GM21529 (cell line): ENCODE results near the gene PPP4R2.
"Not testable (repeated sequence)": the region's sequence is repeated elsewhere in the genome, so short reads cannot be mapped to it uniquely, and the experiment has no call there.

Experiments used
- ATAC-seq: cut with Tn5 transposase; IDR thresholded peaks from one replicate; pipeline ENCODE4 v1.9.1; 2021; ENCODE audit not compliant: unreplicated experiment

The PPP4R2 gene

DNA sequence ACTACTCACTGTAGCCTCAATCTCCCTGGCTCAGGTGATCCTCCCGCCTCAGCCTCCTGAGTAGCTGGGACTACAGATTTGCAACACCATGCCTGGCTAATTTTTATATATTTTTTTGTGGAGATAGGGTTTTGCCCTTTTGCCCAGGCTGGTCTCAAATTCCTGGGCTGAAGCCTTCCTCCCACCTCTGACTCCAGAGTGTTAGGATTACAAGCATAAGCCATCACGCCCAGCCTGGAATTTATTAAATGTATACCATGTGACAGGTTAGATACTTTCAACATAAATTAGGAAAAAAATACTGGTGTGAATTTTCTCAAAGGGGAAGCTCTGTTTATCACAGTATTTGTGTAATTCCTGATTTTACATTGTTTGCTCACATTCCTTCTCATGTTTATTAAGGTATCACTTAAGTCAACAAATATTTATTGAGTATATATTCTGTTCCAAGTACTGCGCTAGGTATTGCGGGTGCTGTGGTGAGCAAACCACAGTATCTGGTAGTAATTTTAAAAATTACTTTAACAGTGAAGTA lies 24.8 kb downstream of the PPP4R2 start:
- no peak for ATAC-seq

DNA sequence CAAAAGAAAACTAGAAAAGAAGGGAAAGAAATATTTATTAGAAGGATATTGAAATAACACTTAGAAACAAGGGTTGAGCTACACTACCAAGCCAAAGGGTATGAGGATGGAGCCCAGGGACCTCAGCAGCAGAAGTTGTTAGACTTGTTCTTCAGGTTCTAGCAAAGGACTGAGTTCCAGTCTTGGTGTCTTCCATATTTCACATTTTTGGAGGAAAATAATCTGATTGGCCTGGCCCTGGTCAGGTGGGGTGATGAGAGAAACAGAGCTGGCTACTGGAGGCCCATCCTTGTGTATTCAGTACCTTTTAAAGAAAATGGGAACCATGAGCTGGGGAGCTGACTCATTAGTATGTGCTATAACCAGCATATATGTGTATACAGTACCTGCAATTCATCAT lies 28.2 kb downstream of the PPP4R2 start:
- ATAC-seq, result no peak

DNA sequence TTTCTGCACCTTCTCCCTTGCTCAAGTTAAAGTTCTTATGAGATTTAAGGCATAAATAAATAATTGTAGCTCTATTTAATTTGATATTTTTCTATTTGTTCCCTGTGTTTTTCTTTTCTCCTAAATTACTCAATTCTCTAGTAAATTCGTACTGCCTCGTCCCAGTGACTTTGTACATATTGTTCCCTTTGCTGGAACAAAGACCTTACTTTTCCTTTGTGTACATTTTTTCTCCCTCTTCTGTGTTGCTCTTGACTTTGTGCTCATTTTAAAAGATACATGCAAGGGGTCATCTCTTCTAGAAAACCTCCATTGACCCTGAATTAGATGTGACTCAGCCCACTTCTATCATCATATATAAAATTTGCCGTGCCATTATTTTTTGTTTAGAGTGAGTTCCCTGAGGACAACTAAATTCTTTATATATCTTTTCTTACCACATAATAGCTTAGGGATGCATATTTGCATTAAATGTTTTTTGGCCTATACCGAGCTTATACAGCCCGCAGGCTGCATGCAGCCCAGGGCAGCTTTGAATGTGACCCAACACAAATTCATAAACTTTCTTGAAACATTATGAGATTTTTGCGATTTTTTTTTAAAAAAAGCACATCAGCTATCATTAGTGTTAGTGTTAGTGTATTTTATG lies 29.6 kb downstream of the PPP4R2 start:
- no peak for ATAC-seq

DNA sequence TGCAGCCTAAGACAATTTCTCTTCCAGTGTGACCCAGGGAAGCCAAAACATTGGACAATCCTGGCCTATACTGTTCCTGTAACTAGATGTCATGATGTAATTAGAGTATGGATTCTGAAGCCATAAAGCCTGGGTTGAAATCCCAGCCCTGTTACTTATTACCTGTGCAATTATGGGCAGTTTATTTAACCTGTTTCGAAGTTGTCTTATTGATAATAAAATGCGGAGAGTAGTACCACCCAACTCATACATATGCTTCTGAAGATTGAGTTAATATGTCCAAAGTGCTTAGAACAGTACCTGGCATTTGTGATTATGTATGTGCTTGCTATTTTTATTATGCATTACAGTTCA lies 30.1 kb downstream of the PPP4R2 start:
- no peak for ATAC-seq

DNA sequence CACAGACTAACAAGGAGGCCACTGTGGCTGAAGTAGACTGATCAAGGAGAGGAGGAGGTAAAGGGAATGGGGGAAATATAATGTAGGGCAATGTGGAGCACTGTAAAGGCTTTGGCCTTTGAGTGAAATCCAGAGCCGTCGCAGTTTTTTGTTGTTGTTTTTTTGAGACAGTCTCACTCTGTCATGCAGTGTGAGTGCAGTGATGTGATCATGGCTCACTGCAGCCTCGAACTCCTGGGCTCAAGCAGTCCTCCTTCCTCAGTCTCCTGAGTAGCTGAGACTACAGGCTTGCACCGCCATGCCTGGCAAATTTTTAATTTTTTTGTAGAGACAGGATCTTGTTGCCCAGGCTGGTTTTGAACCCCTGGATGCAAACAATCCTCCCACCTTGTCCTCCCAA lies 32.2 kb downstream of the PPP4R2 start:
- ATAC-seq, result no peak

DNA sequence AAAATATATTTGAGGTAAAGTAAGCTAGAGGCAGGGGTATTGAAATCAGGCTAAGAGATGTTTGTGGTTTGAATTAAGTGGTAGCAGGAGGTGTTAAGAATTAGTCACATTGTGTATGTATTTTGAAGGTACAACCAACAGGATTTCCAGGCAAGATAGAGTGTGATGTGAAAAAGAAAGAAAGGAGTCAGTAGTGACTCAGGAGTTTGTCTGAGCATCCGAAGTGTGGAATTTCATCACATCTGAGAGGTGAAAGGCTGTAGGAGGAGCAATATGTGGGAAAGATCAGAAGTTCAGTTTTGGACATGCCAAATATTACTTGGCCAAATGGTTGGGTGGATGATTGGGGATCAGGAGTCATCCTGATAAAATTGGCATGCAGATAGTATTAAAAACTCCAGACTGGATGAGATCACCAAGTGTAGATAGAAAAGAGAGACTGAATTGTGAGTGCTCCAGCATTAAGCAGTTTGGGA lies 32.7 kb downstream of the PPP4R2 start:
- ATAC-seq, result no peak

DNA sequence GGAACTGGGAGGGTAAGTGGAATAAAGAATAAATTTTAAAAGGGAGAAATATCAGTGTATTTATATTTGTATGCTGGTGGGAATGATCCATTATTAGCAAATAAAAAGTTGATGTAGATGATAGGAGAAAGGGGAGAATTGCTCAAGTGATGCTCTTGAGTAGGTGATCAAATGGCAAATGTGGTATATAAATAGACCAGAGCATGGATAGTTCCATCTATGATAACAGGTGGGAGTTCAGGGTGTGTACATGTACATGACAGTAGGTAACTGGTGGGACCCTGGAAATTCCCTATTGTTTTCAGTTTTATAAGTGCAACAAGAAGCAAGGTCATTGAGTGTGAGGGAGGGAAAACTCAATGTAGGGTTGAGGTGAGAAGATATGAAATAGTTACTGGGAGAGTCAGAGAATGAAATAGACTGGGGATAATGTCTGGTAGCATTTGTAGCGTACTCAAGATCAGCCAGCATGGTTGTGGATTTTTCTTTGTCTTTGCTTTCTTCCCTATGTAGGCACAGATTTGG lies 33.5 kb downstream of the PPP4R2 start:
- ATAC-seq, result no peak

DNA sequence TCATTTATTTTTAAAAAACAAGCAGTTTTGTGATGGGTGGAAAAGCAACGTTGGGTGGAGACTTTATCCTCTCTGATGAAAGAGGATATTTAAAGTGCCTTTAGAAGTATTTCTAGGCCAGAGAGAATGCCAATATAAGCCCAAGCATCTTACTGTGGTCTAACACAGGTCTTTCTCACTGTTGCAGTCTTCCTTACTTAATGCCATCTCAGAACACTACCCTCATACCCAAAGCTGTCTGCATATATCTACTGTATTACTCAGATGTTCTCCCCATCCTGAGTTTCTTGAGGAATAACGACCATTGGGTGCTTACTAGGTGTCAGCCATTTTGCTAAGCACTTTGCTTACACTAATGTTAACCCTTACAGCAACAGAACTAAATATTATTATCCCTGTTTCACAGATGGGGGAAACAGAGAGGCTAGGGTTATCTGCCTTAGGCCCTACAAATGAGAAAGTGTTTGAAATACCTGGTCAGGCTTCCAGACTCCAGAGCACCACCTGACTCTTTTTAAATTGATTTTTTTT lies 35.0 kb downstream of the PPP4R2 start:
- ATAC-seq, result no peak

DNA sequence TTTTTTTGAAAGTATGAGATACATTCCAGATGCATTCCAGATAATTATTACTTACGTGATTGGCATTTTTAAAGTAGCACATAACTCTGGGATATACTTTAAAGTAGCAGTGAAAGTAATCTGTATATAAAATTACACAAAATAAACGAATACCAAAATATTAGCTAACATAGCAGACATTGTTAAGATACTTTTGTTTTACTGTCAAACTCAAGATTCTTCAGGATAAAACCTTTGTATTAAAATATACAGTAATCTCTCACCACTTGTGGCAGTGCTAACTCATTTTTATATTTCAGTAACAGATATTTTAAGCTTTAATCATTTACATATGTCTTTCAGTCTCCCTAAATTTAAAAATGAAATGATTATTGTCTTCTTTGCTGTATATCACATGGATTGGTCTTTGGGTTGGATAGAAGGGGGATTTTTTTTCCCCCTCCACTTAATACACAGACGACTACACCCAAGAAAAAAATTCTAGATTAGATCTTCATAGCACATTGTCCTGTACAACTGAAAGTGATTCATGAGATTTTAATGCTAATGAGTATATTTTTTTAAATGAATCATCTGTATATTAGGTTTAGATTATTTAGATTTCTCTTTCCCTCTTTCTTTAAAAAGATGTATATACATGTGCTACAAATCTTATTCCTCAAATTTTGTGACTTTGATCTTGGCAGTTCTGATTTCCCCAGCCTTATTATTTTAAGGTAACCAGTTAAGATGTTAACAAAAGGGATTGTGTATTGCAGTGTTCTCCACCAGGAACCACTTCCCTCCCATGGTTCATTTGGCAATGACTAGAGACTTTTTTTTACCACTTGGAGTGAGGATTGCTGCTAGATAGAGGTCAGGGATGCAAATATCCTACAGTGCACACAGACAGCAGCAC lies 40.3 kb downstream of the PPP4R2 start:
- ATAC-seq, result no peak

DNA sequence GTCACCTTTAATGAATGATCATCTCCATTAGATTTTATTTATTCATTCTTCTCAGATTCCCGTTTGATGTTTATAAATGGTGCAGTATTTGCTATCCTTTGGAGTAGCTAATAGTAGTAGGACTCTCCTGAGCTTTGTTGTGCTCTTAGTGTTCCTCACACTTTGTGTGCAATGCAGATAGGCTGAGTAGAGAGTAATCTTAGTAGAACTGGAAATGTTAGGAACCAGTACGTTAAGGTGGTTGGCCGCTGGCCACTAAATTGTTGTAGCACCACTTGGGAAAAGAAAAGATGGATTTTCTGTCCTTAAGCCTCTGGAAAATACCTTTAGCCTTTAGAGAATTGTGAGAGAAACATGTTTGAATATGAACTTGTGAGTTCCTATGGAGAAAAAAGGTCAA lies 44.9 kb downstream of the PPP4R2 start:
- no peak for ATAC-seq

DNA sequence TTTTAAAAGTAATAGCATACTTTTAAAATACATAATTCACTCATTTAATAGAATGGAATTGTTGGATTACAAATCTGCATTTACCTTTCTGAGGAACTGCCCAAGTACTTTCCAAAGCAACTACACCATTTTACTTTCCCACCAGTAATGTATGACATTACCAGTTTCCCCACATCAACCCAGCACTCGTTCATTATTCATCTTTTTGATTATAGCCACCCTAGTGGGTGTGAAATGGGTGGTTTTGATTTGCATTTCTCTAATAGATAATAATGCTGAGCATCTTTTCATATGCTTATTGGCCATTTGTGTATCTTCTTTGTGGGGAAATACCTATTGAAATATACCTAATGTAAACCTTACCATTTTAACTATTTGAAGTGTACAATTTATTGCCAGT lies 46.8 kb downstream of the PPP4R2 start:
- ATAC-seq, result no peak

DNA sequence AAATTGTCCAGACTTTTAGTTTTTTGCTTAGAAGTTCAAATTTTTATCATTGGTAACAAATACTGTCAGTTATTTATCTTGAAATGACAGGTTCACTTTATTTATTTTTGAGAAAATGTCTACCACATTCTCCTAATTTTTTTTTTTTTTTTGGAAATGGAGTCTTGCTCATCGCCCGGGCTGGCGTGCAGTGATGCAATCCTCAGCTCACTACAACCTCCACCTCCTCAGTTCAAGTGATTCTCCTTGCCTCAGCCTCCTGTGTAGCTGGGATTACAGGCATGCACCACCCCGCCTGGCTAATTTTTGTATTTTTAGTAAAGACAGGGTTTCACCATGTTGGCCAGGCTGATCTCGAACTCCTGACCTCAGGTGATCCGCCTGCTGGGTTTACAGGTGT lies 48.8 kb downstream of the PPP4R2 start:
- no peak for ATAC-seq

DNA sequence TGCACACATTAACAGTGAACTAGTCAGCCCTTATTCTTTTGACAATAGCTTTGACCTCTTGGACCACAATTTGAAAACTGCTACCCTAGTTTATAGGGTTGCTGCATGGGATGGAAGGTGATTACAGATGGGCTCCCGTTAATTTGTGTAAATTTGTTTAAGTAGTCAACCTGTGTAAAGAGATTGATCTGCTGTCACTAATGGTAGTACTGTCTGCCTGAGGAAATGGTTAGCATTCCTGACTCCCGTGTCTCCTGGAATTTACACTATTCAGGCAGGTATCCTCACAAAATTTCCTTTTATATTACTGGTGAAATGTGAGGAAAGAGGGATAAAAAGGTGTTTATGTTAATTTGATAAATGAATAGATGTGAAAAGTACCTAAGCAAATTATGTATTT lies 49.6 kb downstream of the PPP4R2 start:
- no peak for ATAC-seq

DNA sequence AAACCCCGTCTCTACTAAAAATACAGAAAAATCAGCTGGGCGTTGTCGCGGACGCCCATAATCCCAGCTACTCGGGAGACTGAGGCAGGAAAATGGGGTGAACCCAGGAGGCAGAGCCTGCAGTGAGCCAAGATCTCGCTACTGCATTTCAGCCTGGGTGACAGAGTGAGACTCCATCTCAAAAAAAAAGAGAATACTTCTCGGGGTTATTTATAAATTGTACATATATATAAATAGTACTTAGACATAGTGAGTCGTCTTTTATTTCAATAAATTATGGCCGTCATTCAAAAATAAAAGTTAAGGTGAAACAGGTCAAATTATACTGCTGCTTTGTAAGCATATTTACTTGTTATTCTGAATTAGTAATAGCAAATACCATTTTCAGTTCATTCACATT lies 52.7 kb downstream of the PPP4R2 start:
- no peak for ATAC-seq

DNA sequence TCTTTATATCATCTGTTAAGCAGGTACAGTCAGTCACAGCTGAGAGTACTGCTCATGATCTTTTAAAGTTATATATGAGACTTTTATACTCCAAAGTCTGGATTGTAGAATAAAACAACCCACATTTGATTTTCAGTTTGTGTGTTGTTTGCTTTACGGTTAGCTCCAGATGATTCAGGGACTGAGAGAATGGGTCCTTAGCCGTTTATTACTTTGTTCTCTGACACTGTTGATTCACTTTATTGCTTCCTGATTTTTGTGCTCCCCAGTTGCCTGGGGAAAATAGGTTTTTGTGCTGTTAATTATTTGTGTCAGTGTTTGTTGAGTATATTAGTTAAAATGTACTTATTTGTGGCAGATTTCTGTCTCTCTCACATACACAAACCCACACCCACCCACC lies 56.2 kb downstream of the PPP4R2 start:
- no peak for ATAC-seq

DNA sequence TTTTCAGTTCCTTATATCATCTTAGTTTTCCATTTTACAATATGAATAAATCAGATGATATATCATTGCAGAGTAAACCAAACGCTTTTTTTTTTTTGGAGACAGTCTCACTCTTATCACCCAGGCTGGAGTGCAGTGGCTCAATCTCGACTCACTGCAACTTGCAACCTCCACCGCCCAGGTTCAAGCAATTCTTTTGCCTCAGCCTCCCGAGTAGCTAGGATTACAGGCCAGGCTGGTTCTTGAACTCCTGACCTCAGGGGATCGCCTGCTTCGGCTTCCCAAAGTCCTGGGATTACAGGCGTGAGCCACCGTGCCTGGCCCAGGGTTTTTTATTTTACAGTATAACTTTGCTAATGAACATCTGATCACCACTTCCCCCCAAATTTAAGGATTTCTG lies 59.0 kb downstream of the PPP4R2 start:
- no peak for ATAC-seq

DNA sequence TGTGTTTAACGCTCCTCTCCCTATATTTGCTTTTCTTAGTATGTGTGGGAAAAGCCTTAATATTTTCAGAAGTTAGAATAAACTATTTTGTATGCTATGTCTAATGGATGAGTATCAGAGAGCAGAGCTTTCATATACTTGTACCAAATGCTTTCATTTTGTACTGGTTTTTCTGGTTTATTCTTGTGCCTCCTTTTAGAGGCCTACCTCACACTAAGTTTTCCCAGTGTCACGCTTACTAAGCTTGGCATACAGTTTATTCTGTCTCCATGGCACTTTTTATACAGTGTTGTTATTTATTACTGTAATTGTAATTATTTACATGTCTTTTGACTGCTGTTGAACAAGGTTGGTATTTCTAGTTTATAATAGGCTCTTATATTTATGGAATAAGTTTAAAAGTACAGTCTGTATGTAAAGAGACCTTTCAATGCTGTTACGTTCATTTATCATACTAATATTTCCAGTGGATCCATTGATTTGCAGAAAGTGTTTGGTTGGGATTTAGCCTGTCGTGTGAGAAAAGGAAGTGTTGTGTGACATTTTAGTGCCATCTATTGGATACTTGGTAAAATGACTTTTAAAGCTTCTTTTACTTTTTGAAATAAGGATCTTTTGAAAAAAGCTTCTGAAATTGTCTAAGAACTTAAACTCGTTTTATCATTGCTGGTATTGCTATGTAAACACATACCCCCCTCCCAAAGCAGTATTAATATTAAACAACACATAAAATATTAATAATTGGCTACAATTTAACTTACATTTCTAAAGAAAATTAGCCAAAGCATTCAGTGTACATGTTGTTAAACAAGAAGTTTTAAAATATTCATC lies 59.6 kb downstream of the PPP4R2 start:
- no peak for ATAC-seq

DNA sequence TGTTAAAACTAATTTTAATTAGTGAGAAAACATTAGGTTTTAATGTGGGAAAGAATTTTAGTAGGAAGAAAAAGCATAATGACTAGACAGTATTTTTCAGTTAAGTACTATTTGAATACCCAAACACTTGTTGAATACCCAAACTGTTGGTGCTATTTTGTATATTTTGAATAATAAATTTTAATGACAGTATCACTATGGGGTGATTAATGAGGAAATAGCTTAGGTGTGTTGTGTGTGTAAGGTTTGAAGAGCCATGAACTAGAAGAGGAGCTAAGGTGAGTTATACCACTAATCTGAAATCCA lies 60.2 kb downstream of the PPP4R2 start:
- no peak for ATAC-seq

DNA sequence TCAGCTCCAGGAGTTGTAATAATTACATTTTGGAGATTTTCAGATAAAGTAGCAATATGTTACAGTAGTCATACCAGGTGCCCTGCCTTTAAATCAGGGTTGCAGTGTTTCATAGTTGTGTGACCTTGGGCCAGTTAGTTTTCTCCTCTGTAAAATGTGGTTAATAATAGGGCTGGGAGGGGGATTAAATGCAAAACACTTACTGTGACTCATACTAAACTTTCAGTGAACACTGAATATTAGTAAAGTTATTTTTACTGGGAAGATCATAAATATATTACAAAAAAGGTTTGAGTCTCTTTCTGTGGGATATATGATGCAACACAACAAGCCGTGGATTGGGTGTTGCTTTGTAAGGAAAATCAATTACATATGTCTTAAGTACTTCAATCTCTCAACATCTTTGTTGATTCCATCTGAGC lies 63.7 kb downstream of the PPP4R2 start:
- no peak for ATAC-seq

DNA sequence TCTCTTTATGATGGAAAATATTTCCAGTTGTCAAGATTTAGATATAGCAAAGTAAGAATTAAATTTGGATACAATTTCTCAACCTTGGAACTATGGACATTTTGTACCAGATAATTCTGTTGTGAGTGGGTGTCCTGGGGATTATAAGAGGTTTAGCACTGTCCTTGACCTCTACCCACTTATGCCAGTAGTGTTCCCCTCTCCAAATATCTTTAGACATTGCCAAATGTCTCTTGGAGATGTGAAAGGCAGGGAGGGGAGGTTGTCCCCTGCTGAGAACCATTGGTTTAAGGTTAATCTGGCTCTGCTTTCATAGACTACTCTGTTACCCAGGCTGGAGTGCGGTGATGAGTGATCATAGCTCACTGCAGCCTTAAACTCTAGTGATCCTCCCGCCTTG lies 64.8 kb downstream of the PPP4R2 start, which contains the start of gene EBLN2:
EBLN2 (plus strand) TSS at position 244 of the 400 bp plus-strand sequence. CDS start 423 bp downstream, outside the sequence.
- no peak for ATAC-seq

DNA sequence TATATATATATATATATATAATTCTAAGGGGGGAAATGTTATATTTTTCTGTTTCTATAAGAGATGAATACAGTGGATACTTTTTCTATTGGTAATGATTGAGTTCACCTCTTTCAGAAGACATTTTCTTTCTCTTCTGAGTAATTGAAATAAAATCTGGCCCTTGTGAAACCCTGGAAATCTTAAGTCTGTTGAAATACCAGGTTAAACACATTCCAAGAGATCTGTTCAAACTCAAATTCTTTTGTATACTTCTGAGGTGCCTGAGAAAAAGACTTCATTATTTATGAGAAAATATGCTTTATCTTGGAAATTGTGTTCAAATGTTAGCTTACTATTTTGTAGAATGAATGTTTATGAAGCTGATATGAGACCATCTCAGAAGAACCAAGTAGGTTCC lies 69.6 kb downstream of the PPP4R2 start:
- not testable (repeated sequence) for ATAC-seq
